C4-2B (cell line): ENCODE results near the gene TUBGCP2.

ENCODE experiments used
- ZFX ChIP-seq: fragments of 450-650 bp; IDR thresholded peaks from 2 replicates; pipeline ENCODE4 v1.6.1; 2017
- TF ChIP-seq, protein P1 (sequence below): fragments of 450-650 bp; conservative IDR thresholded peaks from 2 replicates; pipeline ENCODE4 v1.5.1; 2017; ENCODE audit warnings: mild to moderate bottlenecking

DNA sequence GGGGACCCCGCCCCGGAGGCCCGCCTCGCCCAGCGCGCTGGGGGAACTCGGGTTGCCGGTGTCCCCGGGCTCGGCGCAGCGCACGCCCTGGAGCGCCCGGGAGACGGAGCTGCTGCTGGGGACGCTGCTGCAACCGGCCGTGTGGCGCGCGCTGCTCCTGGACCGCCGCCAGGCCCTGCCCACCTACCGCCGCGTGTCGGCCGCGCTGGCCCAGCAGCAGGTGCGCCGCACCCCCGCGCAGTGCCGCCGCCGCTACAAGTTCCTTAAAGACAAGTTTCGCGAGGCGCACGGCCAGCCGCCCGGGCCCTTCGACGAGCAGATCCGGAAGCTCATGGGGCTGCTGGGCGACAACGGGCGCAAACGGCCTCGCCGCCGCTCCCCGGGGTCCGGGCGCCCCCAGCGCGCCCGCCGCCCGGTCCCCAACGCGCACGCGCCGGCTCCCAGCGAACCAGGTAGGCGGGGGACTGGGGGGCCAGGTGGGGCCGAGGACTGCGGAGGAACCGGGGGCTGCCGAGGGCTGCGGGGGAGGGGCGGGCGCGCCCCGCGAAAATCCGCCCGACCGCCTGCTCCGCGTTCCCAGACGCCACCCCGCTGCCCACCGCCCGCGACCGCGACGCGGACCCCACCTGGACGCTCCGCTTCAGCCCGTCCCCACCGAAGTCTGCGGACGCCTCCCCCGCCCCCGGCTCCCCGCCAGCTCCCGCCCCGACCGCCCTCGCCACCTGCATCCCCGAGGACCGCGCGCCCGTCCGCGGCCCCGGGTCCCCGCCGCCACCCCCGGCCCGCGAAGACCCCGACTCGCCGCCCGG is 78.1 kb downstream of the TUBGCP2 start:
- TF ChIP-seq, protein P1, sequence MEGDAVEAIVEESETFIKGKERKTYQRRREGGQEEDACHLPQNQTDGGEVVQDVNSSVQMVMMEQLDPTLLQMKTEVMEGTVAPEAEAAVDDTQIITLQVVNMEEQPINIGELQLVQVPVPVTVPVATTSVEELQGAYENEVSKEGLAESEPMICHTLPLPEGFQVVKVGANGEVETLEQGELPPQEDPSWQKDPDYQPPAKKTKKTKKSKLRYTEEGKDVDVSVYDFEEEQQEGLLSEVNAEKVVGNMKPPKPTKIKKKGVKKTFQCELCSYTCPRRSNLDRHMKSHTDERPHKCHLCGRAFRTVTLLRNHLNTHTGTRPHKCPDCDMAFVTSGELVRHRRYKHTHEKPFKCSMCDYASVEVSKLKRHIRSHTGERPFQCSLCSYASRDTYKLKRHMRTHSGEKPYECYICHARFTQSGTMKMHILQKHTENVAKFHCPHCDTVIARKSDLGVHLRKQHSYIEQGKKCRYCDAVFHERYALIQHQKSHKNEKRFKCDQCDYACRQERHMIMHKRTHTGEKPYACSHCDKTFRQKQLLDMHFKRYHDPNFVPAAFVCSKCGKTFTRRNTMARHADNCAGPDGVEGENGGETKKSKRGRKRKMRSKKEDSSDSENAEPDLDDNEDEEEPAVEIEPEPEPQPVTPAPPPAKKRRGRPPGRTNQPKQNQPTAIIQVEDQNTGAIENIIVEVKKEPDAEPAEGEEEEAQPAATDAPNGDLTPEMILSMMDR: no peak
- TF ChIP-seq ZFX: no peak
